CD4-positive, alpha-beta T cell treated with Interferon gamma for 1 hour (primary cell): ENCODE data around the gene CTCF.

Experiments used
- DNase-seq: peaks from one replicate; pipeline ENCODE4 v3.0.0-alpha.2; 2020

Gene CTCF

GRCh38 chr16:67549240-67549639 is 13.1 kb upstream of the CTCF start:
- no peak for DNase-seq

- DNase-seq, result no peak
These were observed 12.4 kb upstream of the CTCF start for GRCh38 chr16:67549936-67550335.

DNA sequence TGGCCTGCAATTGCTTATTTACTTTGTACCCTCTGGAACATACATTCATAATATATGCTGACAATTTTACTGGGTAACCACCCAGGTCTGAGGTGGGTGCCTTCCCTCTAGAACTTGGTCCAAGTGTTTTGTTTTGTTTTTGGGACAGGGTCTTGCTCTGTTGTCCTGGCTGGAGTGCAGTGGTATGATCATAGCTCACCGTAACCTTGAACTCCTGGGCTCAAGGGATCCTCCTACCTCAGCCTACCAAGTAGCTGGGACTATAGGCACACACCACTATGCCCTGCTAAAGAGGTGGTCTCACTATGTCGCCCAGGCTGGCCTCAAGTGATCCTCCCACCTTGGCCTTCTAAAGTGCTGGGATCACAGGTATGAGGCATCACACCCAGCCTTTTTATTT is 11.2 kb upstream of the CTCF start:
- DNase-seq, result no peak

- no peak for DNase-seq
These were observed 10.4 kb upstream of the CTCF start for GRCh38 chr16:67551972-67552371.

DNA sequence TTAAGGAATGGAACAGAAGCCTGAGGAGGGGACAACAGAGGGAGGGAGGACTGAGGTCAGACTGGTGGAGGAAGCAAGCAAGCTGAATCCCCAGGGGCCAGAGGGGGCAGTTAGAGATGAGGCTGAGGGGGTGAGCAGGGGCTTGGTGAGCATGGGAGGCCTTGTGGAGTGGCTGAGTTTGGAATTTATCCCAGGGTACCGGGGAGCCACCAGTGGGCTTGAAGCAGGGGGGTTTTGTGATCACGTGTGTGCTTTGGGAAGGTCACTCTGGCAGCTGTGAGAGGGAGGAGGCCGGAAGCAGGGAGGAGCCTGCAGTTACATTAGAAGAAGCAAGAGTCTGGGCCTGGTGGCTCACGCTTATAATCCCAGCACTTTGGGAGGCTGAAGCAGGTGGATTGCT is 9.8 kb upstream of the CTCF start:
- no peak for DNase-seq

- DNase-seq, result no peak
These were observed 6.5 kb upstream of the CTCF start for GRCh38 chr16:67555795-67556212.

DNA sequence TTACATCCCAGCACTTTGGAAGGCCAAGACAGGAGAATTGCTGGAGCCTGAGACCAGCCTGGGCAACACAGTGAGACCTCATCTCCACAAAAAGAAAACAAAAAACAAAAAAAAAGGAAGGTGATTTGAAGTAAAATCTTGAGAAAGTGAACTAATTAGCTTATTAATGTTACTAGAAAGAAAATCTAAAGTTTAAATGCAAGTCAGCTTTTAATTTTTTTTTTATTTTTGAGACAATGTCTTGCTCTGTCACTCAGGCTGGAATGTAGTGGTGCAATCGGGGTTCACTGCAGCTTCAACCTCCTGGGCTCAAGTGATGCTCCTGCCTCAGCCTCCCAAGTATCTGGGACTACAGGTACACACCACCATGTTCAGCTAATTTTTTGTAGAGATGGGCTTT is 3.5 kb upstream of the CTCF start:
- no peak for DNase-seq

- no peak for DNase-seq
These were observed 1.4 kb upstream of the CTCF start for GRCh38 chr16:67560827-67561342.

DNA sequence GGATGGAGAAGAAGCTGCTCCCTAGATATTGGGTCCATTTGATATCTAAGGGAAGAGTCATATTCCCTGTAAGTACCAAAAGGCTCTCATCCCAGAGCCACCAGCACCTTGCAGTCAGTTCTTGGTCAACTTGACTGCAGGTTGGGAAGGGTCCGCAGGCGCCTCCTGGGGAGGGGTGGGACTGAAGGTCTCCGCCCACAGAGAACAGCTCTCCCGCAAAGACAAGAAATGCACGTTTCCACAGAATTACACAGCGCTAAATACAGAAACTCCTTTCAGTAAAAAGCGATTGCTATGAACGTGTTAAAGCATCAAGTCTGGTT is 864 bp upstream of the CTCF start:
- DNase-seq, result no peak

DNA sequence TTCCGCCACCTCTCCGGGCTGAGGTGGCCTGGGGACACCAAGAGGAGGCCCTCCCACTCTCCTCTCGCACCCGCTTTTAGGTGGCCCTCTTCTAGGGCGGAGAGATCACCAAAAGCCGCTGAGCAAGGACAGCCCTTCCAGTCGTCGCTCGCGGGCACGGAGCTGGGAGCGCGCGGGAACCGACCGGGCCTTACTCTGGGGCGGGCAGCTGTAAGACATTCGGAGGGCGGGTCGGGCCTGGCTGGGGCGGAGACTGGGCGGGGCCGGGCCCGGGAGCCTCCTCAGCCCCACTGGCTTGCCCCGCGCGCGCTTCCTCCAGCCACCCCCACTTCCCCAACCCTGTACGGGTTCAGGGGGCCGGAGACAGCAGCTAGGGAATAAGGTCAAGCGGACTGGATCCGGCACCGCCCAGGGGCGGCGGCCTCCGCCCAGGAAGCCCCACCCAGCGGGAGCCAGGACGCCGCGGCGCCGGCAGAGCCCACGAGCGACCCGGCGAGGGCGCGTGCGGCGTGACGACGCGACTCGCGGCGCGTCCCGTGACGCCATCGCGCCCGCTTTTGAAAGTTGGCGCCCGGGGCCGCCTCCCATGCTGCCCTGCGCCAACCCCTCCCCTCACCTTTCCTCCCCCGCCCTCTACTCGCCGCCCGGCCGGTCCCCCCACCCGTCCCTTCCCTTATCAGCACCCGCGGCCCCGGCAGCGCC is 351 bp upstream of the CTCF start:
- peak; percentile 99 for DNase-seq

GRCh38 chr16:67562918-67563707 is 787 bp downstream of the CTCF start:
- peak; percentile 66 for DNase-seq

DNA sequence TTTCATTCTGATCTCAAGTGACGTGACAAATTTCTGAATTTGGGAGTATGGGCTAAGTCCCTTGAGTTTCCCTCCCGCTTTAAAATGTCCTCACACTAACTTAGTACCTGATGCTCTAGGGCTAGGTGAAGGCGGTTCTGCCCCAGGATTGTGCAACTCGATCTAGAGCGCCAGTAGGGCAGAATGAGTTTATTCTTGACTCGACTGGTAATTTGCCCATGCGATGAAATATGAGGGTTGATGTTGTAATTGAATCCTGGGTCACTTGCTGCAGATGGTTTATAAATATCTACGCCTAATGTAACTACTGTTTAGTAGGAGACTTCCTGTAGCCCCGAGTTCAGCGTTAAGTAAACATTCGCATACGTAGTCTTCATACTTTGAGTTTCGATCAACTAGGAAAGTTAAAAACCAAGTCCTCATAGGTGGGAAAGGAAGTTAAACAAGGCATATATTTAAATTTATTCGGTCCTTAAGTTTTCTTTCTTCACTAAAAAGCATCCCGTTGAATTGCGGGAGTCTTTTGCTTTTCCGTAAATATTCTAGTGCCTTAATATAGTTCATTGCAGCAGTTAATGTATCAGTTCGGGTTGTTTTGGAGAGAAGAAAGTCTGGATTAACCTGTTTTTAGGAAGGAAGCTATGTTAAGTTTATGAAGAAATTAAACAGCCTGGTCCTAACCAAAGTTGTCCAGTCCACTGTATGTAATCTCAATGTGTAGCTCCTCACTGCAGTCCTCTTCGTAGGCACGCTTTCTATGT is 1.6 kb downstream of the CTCF start:
- no peak for DNase-seq

DNA sequence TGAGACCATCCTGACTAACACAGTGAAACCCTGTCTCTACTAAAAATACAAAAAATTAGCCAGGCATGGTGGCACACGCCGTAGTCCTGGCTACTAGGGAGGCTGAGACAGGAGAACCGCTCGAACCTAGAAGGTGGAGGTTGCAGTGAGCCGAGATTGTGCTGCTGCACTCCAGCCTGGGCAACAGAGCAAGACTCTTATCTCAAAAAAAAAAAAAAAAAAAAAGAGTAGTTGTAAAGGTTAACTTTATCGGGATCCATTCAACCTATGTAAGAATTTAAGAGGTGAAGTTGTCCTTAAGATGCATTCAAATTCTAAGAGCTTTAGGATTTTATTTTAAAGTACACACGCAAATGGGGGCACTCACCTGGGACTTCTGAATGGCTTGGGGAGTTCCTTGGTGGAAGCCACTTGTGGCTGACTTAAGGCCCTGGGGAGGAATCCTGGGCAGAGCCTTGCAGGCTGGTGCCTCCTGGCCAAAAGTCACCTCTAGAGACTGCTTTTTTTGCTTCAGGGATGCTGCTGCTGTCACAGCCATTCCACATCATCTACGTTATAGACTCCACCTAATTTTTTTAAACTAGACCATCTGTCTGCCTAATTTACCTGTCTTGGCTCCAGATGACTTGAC is 3.3 kb downstream of the CTCF start:
- DNase-seq, result no peak

DNA sequence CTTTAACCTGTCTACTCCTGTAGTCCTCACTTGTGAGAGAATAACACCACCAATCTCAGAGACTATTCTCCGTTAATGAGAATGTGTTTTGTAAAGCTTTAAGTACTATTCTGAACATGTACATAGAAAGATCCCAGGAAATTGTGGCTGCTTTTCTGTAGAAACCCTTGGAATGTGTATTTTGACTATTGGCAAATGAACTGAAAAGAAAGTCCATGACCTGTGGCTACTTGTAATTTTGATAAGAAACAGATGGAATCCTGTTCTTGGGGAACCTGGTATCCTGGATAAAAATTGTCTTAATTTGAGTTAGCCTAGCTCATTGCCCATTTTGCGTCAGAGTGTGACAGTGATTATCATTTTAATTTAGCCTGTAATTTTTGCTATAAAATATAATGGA is 9.1 kb downstream of the CTCF start:
- DNase-seq, result no peak

DNA sequence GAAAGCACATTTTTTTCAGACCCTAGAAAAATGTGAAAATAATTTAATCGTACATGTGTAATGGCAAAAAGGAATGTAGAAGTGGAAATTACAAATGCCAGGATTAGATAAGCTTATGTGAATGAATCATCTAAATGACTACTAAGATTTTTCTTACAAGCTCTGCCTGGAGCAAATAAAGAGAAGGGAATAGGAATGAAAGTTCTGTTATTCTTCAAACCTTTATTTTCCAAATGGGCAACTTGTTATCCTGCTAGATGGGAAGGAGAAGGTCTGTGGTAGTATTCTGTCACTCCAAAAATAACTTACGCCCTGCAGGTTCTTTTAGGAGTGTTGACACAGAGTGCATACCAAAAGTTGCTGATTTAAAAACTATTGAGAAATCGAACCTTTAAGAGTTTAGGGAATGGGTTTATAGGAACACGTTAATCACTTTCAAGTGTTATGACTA is 9.7 kb downstream of the CTCF start:
- DNase-seq, result no peak

- DNase-seq, result no peak
These were observed 17.4 kb downstream of the CTCF start for GRCh38 chr16:67579686-67580085.

- DNase-seq, result no peak
These were observed 17.9 kb downstream of the CTCF start for GRCh38 chr16:67580202-67580601.

DNA sequence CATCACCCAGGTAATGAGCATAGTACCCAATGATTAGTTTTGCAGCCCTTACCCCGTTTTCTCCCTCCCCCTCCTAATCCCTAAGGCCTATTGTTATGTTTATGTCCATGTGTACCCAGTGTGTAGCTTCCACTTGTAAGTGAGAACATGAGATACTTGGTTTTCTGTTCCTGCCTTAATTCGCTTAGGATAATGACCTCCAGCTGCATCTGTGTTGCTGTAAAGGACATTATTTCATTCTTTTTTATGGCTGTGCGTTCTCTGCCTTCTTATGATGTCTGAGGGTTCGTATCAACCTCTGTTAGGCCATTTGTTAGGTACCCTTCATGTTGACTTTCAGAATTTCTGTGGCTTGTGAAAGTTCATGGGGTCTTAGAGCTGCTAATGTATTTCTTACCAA is 31.0 kb downstream of the CTCF start:
- DNase-seq, result no peak

DNA sequence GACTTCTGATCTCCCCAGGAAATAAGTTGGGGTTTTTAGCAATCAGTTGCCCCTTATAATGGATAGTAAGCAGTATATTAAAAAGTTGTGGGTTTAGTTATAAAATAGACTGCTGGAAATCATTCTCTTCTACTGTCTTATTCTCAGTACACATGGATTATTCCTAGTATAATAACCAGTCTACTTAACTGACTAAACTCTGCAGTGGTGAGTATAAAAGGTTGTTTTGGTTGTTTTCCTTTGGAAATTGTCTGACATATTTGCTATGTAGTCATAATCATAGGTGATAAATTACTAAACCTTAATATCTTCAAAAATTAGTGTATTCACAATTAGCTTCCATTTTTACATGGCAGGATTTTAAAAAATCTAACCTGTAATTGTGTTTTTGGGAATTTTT is 31.4 kb downstream of the CTCF start:
- no peak for DNase-seq

DNA sequence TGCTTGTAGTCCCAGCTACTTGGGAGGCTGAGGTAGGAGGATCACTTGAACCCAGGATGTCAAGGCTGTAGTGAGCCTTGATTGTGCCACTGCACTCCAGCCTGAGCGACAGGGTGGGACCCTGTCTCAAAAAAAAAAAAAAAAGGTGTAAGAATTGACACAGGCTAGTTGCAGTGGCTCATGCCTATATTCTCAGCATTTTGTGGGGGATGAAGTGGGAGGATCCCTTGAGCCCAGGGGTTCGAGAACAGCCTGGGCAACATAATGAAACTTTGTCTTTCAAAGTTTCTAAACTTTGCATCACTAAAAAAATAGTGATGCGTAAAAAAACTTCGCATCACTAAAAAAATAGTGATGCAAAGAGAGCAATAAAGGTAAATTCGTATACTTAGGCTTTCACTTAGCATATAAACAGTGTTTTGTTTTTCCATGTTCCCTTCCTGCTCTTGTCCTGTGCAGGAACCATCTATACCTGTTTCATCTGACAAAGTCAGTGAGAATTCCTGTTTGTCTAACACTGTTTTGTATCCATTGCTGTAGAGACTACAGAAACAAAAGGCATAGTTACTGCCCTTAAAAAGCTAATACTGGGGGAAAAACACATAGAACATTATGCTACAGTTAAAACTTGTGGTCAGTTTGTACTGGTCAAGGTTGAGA is 32.1 kb downstream of the CTCF start:
- DNase-seq, result no peak

DNA sequence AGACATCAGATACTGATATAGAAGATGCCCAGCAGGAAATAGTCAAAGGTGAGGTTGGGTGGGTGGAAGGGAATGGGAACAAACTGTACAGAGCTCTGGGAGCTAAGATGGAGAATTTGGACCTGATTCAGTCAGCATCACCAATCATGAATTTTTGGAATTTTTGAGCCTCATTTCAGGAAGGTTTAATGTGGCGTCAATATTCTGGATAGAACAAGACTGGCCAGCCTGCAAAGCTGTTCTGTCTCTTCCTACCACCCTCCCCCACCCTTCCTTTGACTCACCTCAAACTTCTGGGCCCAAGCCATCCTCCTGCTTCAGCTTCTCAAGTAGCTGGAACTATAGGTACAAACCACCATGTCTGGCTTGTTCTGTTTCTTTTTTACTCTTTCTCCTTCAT is 32.6 kb downstream of the CTCF start:
- DNase-seq, result no peak

- no peak for DNase-seq
These were observed 36.2 kb downstream of the CTCF start for GRCh38 chr16:67598527-67598926.

DNA sequence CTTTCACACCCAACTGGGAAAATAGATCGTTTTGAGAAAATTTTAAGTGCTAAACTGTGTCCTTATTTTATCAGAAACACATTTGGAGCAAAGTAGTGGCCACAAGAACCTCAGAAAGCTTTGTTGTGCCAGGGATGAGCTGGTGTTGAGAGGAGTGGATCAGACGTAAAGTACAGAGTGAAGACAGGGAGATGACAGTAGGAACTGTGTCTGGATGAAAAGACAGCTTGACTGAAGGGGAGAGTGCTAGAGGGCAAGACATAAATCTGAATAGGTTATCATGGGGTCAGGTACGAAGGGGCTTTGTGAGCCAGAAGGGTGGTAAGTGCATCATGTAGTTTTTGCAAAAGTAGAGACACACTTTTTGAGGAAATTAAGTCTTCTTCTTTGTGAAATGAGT is 43.3 kb downstream of the CTCF start:
- DNase-seq, result no peak
